Activated CD4-positive, alpha-beta T cell treated with anti-CD3 and anti-CD28 coated beads, Interleukin-2, amount 10 ng/mL, durations not matched to agents 7 days and 5 days (primary cell): Measurements from ENCODE around the gene CDHR1. TPM values are rescaled to one million over a fixed set of nuclear protein-coding genes. Genes with fewer than 3 reads are reported as not detected.

Experiments used
- CTCF ChIA-PET: fragments of 350-600 bp; sonication (Branson Sonifier 250); formaldehyde crosslinking; loops from one replicate; lab custom pipeline; 2021; ENCODE audit warnings: antibody characterized with exemption; lab: Charles Lee
- POLR2A ChIA-PET: fragments of 350-600 bp; sonication (Branson Sonifier 250); formaldehyde crosslinking; loops from one replicate; lab custom pipeline; 2021; ENCODE audit warnings: antibody characterized with exemption; lab: Charles Lee
- DNase-seq: peaks from one replicate; pipeline ENCODE4 v3.0.0-alpha.2; 2020
- H3K27ac Mint-ChIP-seq: one replicate; pipeline ENCODE4 v1.8.0; 2021; ENCODE audit warnings: mild to moderate bottlenecking, moderate library complexity, mixed read lengths
- H3K27me3 Mint-ChIP-seq: one replicate; pipeline ENCODE4 v1.8.0; 2021; ENCODE audit warnings: mixed read lengths
- H3K36me3 Mint-ChIP-seq: one replicate; pipeline ENCODE4 v1.8.0; 2021; ENCODE audit warnings: low read depth, mixed read lengths
- H3K4me1 Mint-ChIP-seq: one replicate; pipeline ENCODE4 v1.8.0; 2021; ENCODE audit warnings: mixed read lengths
- H3K4me3 Mint-ChIP-seq: one replicate; pipeline ENCODE4 v1.8.0; 2021; ENCODE audit warnings: mild to moderate bottlenecking, moderate library complexity, mixed read lengths
- H3K9me3 Mint-ChIP-seq: one replicate; pipeline ENCODE4 v1.8.0; 2021; ENCODE audit warnings: mixed read lengths
- total RNA-seq, 2 experiments: library from RNA; stranded (reverse); gene quantifications; one replicate each; pipeline ENCODE4 v1.2.3, GENCODE V29; 2021

The CDHR1 gene
- total RNA-seq, 2 experiments from 2014 or later = 0.07 TPM; not detected in 1

DNA sequence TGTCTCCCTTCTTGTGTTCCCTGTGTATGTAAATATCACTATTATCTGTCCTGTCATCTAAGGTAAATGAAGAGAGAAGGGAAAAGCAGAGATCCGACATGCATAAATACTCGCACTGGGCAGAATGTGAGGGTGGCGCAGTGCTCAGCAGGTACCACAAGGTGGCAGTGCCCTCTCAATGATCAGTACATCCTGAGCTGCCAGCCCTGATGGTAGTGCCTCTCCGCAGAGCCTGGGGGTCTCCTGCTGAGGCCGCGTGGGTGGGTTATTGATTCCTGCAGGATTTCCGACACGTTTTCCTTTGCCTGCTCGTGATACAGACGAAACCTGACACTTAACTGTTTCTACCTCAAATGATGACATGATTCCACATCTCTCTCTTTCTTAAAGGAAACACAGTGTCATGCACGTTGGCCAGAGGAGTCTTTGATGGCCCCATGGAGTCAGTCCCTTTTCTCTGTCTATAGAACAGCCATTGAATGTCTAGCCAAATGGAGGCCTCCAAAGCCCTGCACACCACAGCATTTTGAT, 70.3 kb downstream of the CDHR1 start:
- peak; percentile 76 for DNase-seq
- no peaks in the 10 kb centered on the region for H3K36me3 Mint-ChIP-seq
- peaks cover 19% of the 10 kb centered on the region for H3K4me1 Mint-ChIP-seq
- CTCF ChIA-PET = interaction anchor here (0.5 to 2.5 kb wide), 7 partner anchors 10 to 353 kb away, joined by 3 to 14 read pairs (median 3); no protein-coding TSS in a partner anchor
- no peaks in the 10 kb centered on the region for H3K9me3 Mint-ChIP-seq
- peaks cover 17% of the 10 kb centered on the region for H3K27me3 Mint-ChIP-seq
- no peak overlapping the region for H3K4me3 Mint-ChIP-seq
- no peak overlapping the region for H3K27ac Mint-ChIP-seq
- POLR2A ChIA-PET = no interaction called here

DNA sequence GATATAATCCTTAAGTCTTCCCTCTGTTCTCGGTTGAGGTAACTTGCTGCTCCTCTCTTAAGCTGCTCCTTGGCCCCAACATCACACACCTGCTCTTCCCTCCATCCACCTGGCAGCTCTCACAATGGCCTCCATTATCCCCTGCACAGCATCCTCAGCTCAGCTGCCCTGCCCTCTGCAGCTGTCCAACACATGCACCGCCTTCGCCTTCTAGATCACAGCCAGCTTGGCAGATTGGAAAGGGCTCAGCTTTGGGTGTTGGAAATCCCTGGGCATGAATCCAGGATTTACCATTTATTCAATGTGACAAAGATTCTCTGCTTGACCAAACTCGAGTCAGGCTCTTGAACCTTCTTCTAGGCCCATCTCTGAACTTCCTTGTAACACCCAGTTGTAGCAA, 71.1 kb downstream of the CDHR1 start:
- Mint-ChIP-seq H3K27me3 (peaks cover 16% of the 10 kb centered on the region), H3K36me3 (no peaks in the 10 kb centered on the region), H3K4me1 (peaks cover 20% of the 10 kb centered on the region), H3K9me3 (no peaks in the 10 kb centered on the region), H3K27ac (no peak overlapping the region), H3K4me3 (no peak overlapping the region)
- ChIA-PET POLR2A (no interaction called here), CTCF (interaction anchor here (2.1 to 2.5 kb wide), 2 partner anchors 9 to 272 kb away, joined by 9 to 14 read pairs; no protein-coding TSS in a partner anchor)
- DNase-seq = no peak

DNA sequence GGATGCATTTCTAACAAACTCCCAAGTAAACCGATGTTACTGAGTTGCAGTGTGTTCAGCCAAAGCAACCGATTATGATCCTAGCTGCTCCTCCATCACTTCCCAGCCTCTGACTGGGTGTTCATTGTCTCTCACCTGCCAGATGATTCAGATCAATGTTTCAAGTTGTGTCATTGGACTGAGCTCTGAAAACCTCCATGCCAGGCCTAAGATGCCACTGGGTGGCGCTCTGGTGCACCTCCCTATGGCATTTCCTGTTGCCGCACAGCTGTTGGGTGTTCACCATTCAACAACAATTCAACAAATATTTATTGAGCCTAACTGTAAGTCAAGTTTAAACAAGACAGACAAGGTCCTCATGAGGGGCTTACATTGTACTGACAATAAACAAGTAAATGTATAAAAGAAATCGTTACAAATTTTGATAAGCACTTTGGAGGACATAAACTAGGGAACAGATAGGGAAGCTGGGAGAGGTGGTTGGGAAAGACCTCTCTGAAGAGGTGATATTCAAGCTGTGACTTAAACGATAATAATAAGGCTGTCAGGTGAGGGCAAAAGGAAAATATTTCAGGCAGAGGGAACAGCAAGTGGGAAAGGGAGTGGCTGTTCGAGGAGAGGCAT, 73.3 kb downstream of the CDHR1 start:
- ChIA-PET CTCF (interaction anchor here (0.6 to 2.8 kb wide), 33 partner anchors 8 to 283 kb away, joined by 3 to 21 read pairs (median 4); partner anchors contain the start of gene CCSER2), POLR2A (interaction anchor here (0.6 to 0.9 kb wide), 2 partner anchors 61 to 270 kb away, joined by 3 read pairs; no protein-coding TSS in a partner anchor)
- peak overlapping the region; percentile 55 for H3K27ac Mint-ChIP-seq
- H3K36me3 Mint-ChIP-seq = no peaks in the 10 kb centered on the region
- H3K9me3 Mint-ChIP-seq = no peaks in the 10 kb centered on the region
- H3K4me1 Mint-ChIP-seq = peaks cover 26% of the 10 kb centered on the region
- peaks cover 16% of the 10 kb centered on the region for H3K27me3 Mint-ChIP-seq
- H3K4me3 Mint-ChIP-seq = no peak overlapping the region
- peak; percentile 81 for DNase-seq

DNA sequence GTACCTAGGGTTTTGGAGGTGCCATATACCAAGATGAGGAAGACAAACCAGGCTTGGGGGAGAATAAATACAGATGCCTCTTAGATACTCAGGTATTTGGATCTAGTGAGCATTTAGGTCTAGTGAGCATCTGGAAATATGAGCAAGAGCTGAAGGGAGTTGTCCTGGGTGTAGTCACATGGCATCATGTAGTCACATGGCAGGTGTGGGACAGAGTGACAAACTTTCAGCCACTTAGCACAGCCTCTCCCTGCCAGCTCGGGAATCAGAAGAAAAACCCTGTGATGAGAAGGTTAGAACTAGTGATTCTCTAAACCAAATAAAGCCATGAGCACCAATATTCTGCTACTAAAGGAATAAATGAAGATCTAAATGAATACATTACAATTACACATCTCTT, 74.8 kb downstream of the CDHR1 start:
- Mint-ChIP-seq H3K4me1 (peaks cover 26% of the 10 kb centered on the region), H3K27me3 (peaks cover 8% of the 10 kb centered on the region), H3K27ac (no peak overlapping the region), H3K4me3 (no peak overlapping the region), H3K36me3 (no peaks in the 10 kb centered on the region), H3K9me3 (no peaks in the 10 kb centered on the region)
- POLR2A ChIA-PET = no interaction called here
- CTCF ChIA-PET = interaction anchor here (1.5 kb wide), 1 partner anchor 268 kb away, joined by 4 read pairs; no protein-coding TSS in a partner anchor
- DNase-seq = no peak

Other genes with a start within 250 kb of the CDHR1 start
- gene GHITM, start 55.0 kb upstream of the CDHR1 start, total RNA-seq = 100 to 1,000 TPM; 101 to 112 TPM
- not detected for gene GPR15LG, start 20.7 kb upstream of the CDHR1 start, total RNA-seq
- gene LRIT2, start 31.0 kb downstream of the CDHR1 start, total RNA-seq = not detected
- not detected for gene LRIT1, start 47.0 kb downstream of the CDHR1 start, total RNA-seq
- not detected for gene RGR, start 50.5 kb downstream of the CDHR1 start, total RNA-seq
- gene CCSER2, start 134.1 kb downstream of the CDHR1 start, total RNA-seq = 10 to 100 TPM; 86.4 to 93.1 TPM